Kidney epithelial cell (primary cell): ENCODE data around the gene VEGFB. TPM values are rescaled to one million over a fixed set of nuclear protein-coding genes. Genes with fewer than 3 reads are reported as not detected.

Source experiments
- DNase-seq: peaks from one replicate; pipeline ENCODE4 v3.0.0-alpha.2; 2010; ENCODE audit warnings: low read depth
- H3K27me3 ChIP-seq: 2 replicates; pipeline ENCODE4 v1.6.0; 2011; ENCODE audit warnings: low read length; ENCODE audit not compliant: control insufficient read depth, insufficient read depth
- H3K36me3 ChIP-seq: 2 replicates; pipeline ENCODE4 v1.5.1; 2011; ENCODE audit warnings: low read length; ENCODE audit not compliant: control insufficient read depth, insufficient read depth
- H3K4me3 ChIP-seq: 2 replicates; pipeline ENCODE4 v1.5.1; 2011; ENCODE audit warnings: low read depth, mild to moderate bottlenecking, control low read depth, low read length
- CTCF ChIP-seq: IDR thresholded peaks from 2 replicates; pipeline ENCODE4 v1.5.1; 2011; ENCODE audit warnings: mild to moderate bottlenecking, moderate library complexity, low read length, control low read depth, inconsistent platforms; ENCODE audit not compliant: insufficient read depth, poor library complexity, severe bottlenecking
- total RNA-seq: library from RNA; depleted of rRNA; stranded (reverse); fragments of >200 nt; gene quantifications from 2 replicates; pipeline ENCODE4 v1.2.3, GENCODE V29; 2015

Gene VEGFB
- total RNA-seq, 1 donor from 2014 or later: 54.7 TPM

DNA sequence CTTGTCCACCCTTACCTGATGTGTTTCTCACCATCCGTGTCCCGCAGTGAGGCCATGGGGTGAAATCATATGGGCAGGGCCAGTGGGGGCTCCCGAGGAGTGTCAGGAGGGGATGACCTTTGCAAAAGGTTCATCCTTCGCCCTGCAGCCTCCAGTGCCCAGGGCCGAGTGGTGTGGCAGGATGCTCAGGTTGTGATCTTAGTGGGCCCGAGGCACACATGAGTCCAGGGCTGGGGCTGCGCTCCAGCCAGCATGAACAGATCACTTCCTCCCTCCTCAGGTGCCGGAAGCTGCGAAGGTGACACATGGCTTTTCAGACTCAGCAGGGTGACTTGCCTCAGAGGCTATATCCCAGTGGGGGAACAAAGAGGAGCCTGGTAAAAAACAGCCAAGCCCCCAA lies 3.7 kb downstream of the VEGFB start:
- H3K4me3 ChIP-seq: no peak overlapping the region
- H3K36me3 ChIP-seq: no peaks in the 10 kb centered on the region
- no peak for TF ChIP-seq CTCF
- no peak for DNase-seq
- H3K27me3 ChIP-seq: no peaks in the 10 kb centered on the region

- Histone ChIP-seq H3K36me3 (peaks cover 3% of the 10 kb centered on the region), H3K27me3 (no peaks in the 10 kb centered on the region), H3K4me3 (no peak overlapping the region)
- no peak for DNase-seq
- no peak for TF ChIP-seq CTCF
These were observed 4.6 kb downstream of the VEGFB start for GRCh38 chr11:64238999-64239398.

DNA sequence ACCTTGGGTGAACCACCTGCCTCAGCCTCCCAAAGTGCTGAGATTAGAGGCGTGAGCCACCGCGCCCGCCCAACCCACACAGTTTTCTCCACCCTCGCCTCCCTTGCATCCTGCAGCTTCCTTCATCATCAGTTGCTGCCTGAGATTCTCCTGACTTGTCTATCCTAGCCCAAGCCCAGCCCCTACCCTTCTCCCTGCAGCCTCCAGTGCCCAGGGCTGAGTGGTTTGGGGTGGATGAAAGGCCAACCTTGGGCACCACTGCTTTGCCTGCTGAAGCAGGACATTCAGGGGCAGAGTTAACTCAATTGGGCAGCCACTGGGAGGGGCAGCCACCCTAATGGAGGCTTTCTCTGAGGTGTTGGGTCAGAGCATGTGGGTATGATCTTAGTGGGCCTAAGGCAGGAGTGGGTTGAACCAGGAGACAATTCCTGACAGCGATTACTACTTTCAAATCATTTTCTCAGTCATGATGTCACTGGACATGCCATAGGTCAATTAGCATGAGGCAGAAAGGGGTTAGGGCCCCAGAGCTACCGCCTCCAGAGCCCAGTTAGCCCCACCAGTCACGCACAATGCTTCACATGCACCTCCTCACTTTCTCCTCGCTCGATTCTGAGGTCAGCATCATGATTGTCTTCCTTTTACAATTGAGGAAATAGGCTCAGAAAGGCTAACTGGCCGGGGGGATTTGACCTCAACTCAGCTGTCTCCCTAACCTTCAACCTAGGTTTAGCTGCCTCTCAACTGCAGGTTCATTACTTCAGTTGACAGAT lies 5.5 kb downstream of the VEGFB start:
- H3K4me3 ChIP-seq: peak overlapping the region; percentile 58

DNA sequence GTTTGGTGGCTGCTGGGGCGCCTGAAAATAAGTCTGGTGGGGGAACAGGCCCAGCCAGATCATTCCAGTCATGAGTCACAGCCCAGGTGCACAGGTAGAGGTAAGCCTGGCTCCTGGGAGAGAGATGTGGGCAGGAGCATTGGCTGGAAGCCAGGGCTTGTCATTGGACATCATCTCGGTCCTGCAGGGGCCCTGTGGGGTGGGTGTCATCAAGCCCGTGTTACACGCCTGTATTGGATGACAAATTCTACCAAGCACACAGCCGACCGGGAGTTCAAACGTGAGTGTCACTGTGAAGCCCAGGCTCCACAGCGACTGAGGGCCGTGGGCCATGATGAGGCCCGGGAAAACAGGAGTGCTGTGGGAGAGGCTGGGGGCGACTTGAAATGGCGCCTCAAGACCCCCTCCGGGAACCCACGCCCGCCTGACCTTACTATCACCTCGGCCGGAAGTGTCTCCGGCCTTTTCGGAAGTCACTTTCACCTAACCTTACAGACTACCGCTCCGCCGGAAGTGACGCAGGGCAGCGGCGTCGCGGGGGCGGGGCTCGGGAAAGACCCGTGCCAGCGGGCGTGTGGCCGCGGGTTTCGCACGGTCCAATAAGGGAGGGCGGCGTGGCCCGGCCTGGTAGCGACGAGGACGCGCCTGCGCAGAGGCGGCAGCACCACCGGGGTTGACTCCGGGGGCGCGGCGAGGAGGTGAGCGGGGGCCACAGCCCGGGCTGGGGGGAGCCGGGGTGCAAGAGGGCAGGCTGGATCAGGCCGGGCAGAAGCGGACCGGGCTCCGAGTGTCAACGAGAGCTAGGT lies 6.3 kb downstream of the VEGFB start, which contains the start of gene FKBP2:
TSS of gene FKBP2 (plus strand) at position 661 of the 806 bp plus-strand sequence. CDS start 1,293 bp downstream, outside the sequence.
- TF ChIP-seq CTCF: no peak
- DNase-seq: peak; percentile 71
- Histone ChIP-seq H3K4me3 (peak within 1 kb of the TSS; percentile 87), H3K36me3 (peaks cover 3% of the 10 kb centered on the region), H3K27me3 (no peaks in the 10 kb centered on the region)

More for the DNA sequence above, 5.5 kb downstream of the VEGFB start:
- peaks cover 3% of the 10 kb centered on the region for H3K36me3 ChIP-seq
- TF ChIP-seq CTCF: no peak
- H3K27me3 ChIP-seq: no peaks in the 10 kb centered on the region
- no peak for DNase-seq

GRCh38 chr11:64241241-64241490 lies 6.8 kb downstream of the VEGFB start:
- no peak for TF ChIP-seq CTCF
- Histone ChIP-seq H3K36me3 (peaks cover 3% of the 10 kb centered on the region), H3K27me3 (no peaks in the 10 kb centered on the region), H3K4me3 (peak overlapping the region; percentile 58)
- DNase-seq: no peak
